Measurements from ENCODE around the gene RSRC1.
A peak's percentile ranks its signal among the peaks of the same experiment; 100 is the strongest.
"Not testable (repeated sequence)": the region's sequence is repeated elsewhere in the genome, so short reads cannot be mapped to it uniquely, and the experiment has no call there.

Gene RSRC1, protein sequence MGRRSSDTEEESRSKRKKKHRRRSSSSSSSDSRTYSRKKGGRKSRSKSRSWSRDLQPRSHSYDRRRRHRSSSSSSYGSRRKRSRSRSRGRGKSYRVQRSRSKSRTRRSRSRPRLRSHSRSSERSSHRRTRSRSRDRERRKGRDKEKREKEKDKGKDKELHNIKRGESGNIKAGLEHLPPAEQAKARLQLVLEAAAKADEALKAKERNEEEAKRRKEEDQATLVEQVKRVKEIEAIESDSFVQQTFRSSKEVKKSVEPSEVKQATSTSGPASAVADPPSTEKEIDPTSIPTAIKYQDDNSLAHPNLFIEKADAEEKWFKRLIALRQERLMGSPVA

DNA sequence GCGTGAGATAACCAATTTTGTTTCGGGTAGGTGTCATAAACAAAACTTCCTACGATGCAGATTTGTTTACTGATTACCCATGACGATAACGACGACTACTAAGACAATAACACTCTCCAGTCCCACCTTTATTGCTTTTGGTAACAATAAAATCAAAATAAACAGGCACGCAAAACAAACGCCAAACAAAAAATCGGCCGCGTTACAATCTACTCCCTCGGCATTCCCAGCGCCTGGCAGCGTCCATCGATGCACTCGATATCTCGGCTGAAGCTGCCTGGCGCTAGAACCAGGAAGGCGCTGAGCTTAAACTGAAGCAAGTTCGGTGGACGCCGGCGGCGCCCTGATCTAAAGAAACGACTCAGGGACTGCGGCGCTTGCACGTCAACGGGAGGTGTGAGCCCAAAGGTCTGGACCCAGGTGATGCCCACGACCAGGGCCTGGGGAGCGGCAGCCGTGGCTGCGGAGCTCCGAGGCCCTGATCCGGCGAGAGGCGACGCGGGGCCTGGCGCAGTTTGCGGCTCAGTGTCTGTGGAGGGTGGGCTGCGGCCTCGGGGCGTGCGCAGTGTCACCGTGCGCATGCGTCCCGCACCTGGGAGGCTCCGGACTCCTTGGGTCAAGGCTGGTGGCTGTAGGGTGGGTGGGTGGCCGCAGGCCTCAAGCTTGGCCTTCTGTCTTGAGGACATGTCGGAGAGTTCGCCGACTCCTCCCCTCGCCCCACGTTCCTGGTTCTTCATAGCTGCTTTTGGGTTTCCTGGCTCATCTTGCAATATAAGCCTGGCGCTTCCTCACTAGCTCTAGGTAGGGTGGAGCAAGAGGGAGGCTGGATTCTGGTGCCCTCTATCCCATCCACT is at the start of gene RSRC1:
TSS of gene RSRC1 (plus strand) at position 286 of the 854 bp plus-strand sequence. CDS start 12,016 bp downstream, outside the sequence.
- DNase-seq (ENCODE audit: low read depth in 3 of 3), result peak; percentile 57 to 78 (median 70)

DNA sequence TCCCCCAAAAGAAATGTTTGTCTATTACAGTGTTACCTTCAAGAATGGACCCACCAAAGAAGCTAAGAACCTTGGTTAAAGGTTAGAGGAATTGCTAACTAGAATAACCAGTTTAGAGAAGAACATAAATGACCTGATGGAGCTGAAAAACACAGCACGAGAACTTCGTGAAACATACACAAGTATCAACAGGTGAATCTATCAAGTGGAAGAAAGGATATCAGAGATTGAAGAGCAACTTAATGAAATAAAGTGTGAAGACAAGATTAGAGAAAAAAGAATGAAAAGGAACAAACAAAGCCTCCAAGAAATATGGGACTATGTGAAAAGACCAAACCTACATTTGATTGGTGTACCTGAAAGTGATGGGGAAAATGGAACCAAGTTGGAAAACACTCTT is 44.3 kb upstream of the RSRC1 start:
- not testable (repeated sequence) for DNase-seq (ENCODE audit: low read depth in 3 of 3)

DNA sequence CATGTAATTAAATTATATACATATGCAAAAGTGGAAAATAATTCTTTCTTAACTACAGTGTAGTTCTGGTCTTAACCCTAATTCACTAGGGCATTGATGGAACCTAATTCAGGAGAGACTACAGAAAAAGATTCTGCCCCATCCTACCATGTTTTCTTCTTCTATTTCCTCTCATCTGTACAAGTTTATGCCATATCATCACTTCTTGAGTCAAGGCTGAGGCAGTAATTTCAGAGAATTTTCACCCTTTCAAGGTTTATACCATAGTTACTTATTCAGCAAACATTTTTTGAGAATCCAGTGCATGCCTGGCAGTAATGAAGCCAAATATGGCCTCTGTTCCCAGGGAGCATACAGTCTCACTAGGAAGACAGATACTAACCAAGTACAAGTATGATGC is 37.1 kb upstream of the RSRC1 start:
- DNase-seq (ENCODE audit: low read depth in 3 of 3), result no peak

DNA sequence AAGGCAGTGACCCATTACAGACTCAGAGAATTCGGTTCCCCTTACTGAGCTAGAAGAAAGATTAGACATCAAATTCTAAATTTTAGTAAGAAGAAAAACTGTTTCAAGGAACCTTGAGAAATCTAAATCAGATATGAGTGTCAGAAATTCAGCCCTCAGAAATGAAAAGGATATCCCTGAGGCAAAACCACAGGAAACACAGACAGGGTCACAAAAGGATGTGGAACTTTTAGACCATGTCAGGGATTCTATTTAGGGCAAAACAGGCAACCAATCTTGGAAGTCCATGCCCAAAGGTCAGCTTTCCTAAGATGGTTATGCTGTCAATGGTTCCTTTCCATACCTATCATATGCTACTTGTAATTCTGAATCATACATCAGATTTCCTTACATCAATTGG is 35.3 kb upstream of the RSRC1 start:
- no peak for DNase-seq (ENCODE audit: low read depth in 3 of 3)

DNA sequence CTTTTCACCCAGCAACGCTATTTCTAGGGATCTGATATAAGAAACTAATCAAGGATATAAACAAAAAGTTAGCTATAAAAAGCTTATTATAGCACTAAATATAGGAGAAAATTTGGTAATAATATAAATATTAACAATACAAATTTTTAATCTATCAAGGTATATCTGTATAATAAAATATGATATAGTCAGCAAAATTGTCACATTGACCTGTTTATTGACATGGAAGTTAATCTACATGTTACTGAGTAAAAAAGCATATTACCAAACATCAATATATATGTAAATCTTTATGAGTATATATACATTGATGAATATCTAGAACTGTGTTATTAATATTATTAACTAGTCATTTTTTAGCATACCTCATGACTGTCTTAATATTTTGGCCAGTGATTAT is 30.3 kb upstream of the RSRC1 start:
- no peak for DNase-seq (ENCODE audit: low read depth in 3 of 3)

DNA sequence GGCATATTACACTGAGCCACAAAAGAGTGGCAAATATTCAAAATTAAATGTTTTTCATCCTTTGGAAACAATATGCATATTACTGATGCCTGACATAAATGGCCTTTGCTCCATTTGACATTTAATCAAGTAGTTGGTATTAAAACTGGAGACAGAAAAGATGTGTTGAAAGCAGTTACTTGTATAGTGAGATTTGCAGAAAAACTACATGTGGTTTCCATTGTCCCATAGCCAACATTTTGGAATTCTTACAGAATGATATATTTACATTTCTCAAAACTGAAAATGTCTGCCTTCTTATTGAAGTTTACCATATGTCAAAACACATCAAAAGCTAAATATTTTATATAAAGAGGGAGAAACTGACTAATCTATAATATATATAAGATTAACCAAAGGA is 25.2 kb upstream of the RSRC1 start:
- DNase-seq (ENCODE audit: low read depth in 3 of 3), result no peak

DNA sequence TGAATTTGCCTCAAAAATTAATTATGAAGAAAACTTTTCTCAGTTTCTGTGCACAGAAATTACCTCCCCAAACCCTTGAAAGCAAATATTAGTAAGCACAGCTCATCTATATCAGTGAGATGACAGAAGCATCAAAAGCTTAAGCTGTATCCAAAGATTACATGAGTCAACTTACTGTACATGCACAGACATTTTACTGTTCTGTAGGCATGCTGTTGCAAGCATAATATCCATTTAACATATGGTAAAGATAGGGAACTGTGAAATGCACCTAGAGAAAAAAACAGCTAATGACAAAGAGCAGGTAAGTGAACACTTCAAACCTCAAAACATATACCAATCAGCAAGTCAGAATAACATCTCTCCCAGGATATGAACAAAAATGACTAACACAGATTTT is 24.5 kb upstream of the RSRC1 start:
- no peak for DNase-seq (ENCODE audit: low read depth in 3 of 3)

DNA sequence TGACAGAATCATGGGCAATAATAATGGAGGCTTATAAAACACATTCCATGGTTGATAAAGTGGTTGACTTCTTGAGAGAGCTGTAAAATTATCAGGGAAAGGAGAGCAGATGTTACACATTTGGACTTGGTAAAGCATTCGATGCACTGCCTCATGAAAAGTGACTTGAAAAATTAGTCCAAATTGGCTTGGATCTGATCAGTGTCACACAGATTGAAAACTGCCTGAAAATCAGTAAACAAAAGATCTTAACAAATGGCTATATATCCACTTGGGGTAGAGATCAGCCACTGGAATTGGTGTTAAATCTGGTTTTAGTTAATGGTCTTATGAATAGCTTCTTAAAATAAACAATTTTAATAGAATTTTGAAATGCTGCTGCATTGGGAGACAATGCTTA is 24.0 kb upstream of the RSRC1 start:
- DNase-seq (ENCODE audit: low read depth in 3 of 3), result no peak

DNA sequence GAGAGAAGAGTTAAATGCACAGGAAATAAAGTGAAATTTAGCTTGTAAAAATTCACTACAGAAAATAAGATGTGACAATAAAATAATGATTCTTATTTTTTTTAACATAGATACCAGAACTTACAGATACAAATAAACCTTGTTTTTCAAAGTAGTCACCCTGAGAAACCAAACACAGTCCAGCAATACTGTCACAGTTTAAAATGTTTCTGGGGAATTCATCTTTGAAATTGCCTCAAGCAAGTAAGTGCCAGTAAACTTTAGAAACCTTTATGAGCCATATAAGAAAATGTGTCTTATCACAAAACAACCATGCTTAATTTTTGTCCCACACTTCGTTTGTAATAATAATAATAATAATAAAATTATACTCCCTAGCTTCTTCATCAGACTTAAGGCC is 23.5 kb upstream of the RSRC1 start:
- no peak for DNase-seq (ENCODE audit: low read depth in 3 of 3)

DNA sequence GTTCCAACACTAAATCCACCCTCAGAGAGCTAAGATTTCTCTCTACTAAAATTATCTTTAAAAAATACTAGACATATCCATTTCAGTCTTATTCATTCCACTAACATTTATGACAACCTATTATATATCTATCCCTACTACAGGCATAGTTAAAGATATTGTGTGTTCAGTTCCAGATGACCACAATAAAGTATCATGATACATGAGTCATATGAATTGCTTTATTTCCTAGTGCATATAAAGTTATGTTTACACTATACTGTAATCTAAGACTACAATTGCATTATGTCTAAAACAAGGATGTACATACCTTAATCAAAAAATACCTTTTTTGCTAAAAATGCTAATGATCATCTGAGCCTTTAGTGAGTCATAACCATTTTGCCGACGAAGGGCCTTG is 23.1 kb upstream of the RSRC1 start:
- DNase-seq (ENCODE audit: low read depth in 3 of 3), result no peak

DNA sequence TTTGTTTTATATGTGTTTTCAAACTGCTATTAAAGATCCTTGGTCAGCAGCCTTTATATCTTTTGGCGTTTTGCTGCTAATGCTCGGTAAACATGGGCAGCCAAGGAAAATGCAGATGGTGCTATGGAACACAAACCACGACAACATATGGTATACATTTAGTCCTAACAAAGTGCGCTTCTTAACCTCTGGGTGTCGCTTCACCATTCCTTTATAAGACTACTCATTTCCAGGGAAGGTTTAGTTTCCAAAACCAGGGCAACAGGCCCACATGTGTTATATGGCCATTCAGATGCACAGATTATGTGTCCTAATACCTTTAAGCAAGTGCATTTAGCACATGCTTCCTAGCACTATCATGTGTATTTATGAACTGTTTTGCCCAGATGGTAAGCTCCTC is 18.4 kb upstream of the RSRC1 start:
- DNase-seq (ENCODE audit: low read depth in 3 of 3), result no peak

DNA sequence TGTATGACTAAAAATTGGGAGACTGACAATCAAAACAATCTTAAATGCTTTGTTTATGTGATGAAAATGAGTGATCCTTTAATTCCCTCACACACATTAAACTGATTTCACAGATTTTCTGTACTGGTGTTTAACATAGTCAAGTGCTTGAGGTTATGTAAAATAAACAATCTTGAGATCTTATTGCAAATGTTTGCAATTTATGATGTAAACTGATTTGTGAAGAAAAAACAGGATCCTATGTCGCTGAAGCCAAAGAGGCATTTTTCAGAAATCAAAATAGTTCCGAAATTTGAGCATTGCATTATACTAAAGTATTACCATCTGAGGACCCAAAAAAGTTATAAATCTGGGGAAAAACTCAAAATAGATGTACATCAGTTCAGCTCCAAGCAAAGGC is 16.4 kb upstream of the RSRC1 start:
- no peak for DNase-seq (ENCODE audit: low read depth in 3 of 3)

DNA sequence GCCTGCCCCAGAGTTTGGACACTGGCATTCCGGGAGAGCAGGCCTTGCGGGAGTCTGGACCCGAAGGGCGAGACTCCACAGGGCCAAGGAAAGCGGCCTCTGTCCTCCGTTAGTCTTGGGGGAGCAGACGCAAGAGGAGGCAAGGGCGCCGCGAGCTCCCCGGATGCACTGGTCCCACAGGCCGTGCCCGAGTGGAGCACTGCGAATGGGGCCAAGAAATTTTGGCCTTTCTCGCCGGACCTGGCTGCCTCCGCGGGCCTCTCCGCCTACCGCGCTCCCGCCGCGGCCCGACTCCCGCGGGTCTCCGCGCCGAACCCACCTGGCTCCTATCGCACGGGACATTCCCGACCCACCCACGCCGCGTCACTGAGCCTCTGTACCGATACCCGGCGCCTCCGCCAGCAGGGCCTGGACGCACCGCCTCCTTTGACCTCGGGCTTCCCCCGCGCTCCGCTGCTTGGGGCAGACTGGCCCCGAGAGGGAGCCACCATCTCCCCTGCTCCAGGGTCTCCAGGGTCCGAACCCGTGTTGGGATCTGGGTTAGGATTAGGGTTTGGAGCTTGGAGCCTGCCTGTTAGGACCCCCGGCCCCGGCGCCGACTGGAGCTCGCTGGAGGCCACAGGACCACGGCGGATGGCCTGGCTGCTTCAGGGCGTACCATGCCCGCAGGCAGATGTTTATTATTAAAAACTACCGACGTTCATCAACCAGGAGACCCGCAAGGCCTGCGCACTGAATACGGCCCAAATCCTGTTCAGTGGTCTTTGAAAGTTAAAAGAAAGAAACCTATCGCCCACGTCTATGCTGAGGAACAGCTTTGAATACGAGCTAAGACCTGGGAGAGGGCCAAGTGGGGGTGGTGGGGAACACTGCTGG is 15.4 kb upstream of the RSRC1 start:
- DNase-seq (ENCODE audit: low read depth in 3 of 3), result no peak

DNA sequence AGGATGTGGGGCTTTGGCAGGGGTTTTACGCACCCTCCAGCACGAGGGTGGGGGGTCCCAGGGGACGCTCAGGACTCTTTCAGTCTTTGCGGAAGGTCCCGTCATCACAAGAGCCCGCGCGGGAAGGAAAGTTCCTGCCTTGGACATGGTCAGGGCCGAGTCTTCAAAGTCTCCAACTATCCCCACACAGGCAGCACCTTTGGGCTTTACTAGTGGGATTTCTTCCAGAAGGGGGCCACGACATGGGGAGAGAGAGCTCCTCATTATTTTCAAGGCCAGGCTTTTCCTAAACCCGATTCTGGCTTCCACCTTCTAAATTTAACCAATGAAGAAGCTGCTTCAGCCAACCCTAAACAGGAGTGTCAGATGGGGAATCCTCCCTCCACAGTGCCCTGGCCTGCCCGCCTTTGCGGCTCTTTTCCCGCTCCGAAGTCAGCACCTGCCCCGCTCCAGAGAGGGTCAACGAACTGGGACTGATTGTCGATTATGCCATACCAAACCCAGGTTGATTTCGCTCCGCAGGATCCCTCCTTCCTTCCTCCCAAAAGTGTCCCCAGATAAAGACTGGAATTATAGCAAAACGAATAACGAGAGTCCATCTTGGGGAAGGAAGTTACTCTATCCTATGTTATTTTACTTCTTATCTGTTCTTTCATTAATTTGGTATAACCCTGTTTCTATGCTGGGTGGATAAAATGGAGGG is 14.6 kb upstream of the RSRC1 start:
- DNase-seq (ENCODE audit: low read depth in 3 of 3), result no peak

DNA sequence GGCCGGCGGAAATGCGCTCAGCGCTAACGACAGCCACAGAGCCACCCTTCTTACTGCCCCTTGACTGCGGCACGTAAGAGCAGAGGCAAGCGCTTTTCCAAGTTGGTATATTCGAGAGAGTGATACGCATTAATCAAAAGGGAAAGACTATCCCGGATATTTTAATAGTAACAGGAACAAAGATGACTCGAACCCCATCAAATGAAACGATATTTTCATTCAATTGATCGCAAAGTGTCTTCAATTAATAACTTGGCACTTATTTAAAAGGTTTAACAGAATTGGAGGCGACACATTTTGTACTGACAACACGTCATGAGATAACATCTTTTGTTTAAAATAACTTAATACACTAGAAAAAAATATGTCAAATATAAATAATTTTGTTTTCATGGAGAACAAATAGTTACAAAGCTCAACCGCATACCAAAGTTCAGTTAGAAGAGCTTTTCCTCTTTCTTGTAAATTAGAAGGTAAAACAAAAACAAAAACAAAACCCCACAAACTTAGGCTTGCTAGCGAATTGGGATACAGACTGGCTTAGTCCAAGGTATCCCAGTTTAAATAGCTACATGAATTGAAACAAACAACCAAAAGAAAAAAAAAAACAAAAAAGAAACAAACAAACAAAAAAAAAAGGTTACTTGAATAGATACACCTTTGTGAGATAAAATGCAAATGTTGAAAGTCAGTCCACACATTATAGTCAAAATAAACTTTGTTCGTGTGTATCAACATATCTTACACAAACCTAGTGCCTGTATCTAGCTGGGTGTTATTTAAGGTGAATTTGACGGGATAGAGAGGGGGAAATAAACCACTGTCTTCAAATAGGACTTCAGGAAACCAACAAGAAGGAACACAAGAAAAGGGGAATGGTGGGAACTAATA is 13.8 kb upstream of the RSRC1 start:
- DNase-seq (ENCODE audit: low read depth in 3 of 3), result no peak

DNA sequence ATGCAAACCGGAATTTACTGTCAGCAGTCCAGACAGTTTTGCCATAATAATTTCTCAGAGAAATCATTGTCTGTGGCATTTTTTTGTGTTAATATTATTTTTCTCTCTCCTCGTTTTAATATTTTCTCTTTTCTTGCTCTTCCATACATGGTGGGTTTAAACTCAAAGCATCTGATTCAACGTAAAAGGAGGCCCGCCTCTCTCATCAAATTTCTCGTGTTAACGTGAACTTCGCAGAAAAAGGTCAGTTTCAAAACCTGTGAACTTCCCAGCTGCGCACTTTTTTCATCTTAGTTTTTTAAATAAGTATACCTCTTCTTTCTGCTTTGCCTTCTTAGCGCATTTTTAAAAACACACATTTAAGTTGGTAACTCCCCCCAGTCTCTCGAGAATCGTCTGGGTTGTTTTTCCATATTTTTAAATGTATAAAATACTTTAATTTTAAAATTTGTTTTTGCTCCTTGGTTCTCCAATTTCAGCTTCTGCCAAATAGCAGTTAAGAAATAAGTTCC is 12.8 kb upstream of the RSRC1 start:
- DNase-seq (ENCODE audit: low read depth in 3 of 3), result no peak

DNA sequence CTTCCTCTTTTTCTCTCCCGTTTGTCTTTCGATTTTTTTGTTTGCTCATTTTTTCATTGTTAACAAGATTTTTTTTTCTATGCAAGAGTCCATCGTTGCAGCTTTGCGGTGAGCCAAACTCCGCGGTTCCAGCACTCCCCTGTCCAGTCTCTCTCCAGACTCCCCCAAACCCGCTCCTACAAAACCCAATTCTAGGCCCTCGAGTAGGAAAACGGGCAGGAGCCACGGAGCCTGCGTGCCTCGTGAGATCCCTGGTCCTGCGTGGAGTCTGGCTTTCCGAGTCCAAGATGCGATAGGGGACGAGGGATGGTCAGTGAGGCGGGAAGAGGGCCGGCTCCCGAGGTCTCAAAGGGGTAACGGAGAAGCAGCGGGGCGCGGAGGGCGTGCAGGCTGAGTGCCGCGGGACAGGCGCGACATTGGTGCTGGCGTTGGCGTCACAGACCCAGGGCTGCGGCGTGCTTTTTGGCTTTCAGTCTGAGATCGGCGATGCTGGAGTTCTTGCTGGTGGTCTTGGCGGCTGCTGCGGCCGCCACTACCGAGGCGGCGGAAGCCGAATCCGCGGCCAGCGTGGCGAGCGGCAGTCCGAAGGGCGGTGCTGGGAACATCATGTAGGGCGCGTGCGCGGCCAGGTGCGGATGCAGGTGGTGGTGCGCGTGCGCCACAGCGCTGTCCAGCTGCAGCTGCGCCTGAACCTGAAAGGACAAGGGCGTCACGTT is 12.1 kb upstream of the RSRC1 start:
- peak; percentile 41 to 68 (median 43) for DNase-seq (ENCODE audit: low read depth in 3 of 3)

DNA sequence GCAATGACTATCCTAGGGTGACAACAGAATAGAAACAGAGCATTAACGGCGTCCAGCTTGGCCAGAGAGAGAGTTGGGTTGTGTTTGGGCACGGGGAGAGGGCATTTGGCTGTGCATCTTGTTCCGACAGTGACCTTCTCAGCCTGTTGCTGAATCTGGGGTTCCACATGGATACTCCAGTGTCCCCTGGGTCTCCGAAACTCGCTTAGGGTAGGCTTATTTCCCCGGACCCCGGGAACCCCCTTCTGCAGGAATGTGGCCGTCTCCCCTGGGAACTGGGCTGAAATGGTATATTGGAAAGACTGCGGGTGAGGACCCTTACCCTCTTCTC is 11.6 kb upstream of the RSRC1 start:
- no peak for DNase-seq (ENCODE audit: low read depth in 3 of 3)

DNA sequence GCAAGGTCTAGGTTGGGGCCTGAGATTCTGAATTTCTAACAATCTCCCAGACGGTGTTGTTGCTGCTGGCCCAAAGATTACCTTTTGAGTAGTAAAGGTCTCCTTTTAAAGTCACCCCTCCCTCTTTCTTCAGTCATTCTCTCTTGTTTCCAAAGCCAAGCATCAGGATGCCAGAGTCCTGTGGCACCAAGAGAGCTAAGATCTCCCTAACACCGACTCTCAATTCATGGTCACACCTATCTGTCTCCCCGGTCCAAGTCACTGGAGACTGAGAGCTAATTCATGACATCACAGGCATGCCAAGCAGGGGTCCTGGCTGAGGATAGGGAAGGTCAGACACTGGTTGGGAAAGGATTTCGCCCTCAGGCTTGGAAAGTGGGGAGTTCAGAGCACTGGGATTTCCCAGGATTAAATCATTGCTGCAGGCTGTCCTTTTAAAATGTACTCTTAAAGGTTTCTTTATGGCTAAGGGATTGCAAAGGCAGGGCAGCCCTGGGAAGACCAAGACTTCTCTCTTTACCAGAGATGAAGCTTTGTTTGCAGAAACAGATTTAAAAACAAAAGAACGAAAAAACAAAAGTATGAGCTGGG is 11.0 kb upstream of the RSRC1 start:
- DNase-seq (ENCODE audit: low read depth in 3 of 3), result no peak
